ENCODE results near the gene RUVBL2.

Gene RUVBL2

GRCh38 chr19:48993175-48994034 lies at the start of gene RUVBL2, which contains the start of gene GYS1:
Gene RUVBL2, plus strand, starts transcription at chr19:48993887. Its CDS starts 25 bp downstream, at chr19:48993912.
Gene GYS1, minus strand, starts transcription at chr19:48993309. Its CDS starts 197 bp downstream, at chr19:48993112.
- DNase-seq, result peak; percentile 100

- no peak for DNase-seq
These were observed 48.3 kb upstream of the RUVBL2 start for GRCh38 chr19:48945415-48945814.

GRCh38 chr19:48945817-48946216 lies 47.9 kb upstream of the RUVBL2 start:
- DNase-seq, result no peak

GRCh38 chr19:48946463-48947257 lies 47.0 kb upstream of the RUVBL2 start:
- no peak for DNase-seq

- no peak for DNase-seq
These were observed 46.5 kb upstream of the RUVBL2 start for GRCh38 chr19:48947258-48947542.

- no peak for DNase-seq
These were observed 43.5 kb upstream of the RUVBL2 start for GRCh38 chr19:48950159-48950558.

- no peak for DNase-seq
These were observed 42.7 kb upstream of the RUVBL2 start for GRCh38 chr19:48950830-48951519.

- DNase-seq, result no peak
These were observed 40.5 kb upstream of the RUVBL2 start for GRCh38 chr19:48953141-48953540.

- no peak for DNase-seq
These were observed 39.6 kb upstream of the RUVBL2 start for GRCh38 chr19:48953990-48954594.

GRCh38 chr19:48954595-48955307 lies 38.9 kb upstream of the RUVBL2 start, which contains the start of gene BAX:
Gene BAX, plus strand, starts transcription at chr19:48954875. Its CDS starts 54 bp downstream, at chr19:48954929.
- DNase-seq, result peak; percentile 91

- DNase-seq, result no peak
These were observed 38.3 kb upstream of the RUVBL2 start for GRCh38 chr19:48955308-48955958.

- DNase-seq, result no peak
These were observed 35.7 kb upstream of the RUVBL2 start for GRCh38 chr19:48958006-48958405.

- no peak for DNase-seq
These were observed 34.1 kb upstream of the RUVBL2 start for GRCh38 chr19:48959341-48960239.

- DNase-seq, result no peak
These were observed 32.5 kb upstream of the RUVBL2 start for GRCh38 chr19:48961051-48961649.

- no peak for DNase-seq
These were observed 32.0 kb upstream of the RUVBL2 start for GRCh38 chr19:48961673-48962028.

GRCh38 chr19:48962029-48962848 lies 31.4 kb upstream of the RUVBL2 start:
- DNase-seq, result peak; percentile 46

GRCh38 chr19:48962849-48963165 lies 30.9 kb upstream of the RUVBL2 start:
- DNase-seq, result no peak

GRCh38 chr19:48963371-48964204 lies 30.1 kb upstream of the RUVBL2 start:
- peak; percentile 64 for DNase-seq
